Adrenal gland (tissue), 5 donors: ENCODE data around the gene GRIK1.

ENCODE experiments used
- POLR2A ChIP-seq, 2 donors: fragments of 450-650 bp; IDR thresholded peaks; one replicate each; pipeline ENCODE4 v1.6.1; 2017; ENCODE audit warnings: antibody characterized with exemption in 2 of 2, mild to moderate bottlenecking in 2 of 2, moderate library complexity in 1 of 2
- TF ChIP-seq, protein P1 (sequence below), 6 experiments: fragments of 450-650 bp in 4 of 6; fragments of 200-600 bp in 2 of 6; sonication (generic) in 1 of 6; IDR thresholded peaks; 1 replicate in 5 of 6; 2 replicates in 1 of 6; pipeline versions ENCODE4 v1.5.1 to v1.8.0; 2016 to 2021; ENCODE audit warnings: antibody characterized with exemption in 6 of 6, mild to moderate bottlenecking in 2 of 6, moderate library complexity in 1 of 6
- donor health status: DM: no; HTN: no; CAD: no.

DNA sequence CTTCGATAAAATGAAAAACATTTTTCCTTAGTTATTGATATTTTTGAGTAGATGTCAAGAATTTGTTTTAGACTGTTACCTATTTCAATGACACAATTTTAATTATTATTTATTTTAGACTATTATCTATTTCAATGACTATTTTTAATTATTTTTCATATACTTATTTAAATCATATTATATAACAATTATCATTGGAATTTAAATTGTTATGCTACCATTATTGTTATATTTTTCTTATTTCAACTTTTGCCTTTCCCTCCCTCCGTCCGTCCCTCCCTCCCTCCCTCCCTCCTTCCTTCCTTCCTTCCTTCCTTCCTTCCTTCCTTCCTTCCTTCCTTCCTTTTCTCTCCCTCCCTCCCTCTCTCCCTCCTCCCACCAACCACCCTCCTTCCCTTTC, 229.3 kb downstream of the GRIK1 start:
- no peak for TF ChIP-seq POLR2A (IDR thresholded peaks at IDR 0.05)
- TF ChIP-seq, protein P1, sequence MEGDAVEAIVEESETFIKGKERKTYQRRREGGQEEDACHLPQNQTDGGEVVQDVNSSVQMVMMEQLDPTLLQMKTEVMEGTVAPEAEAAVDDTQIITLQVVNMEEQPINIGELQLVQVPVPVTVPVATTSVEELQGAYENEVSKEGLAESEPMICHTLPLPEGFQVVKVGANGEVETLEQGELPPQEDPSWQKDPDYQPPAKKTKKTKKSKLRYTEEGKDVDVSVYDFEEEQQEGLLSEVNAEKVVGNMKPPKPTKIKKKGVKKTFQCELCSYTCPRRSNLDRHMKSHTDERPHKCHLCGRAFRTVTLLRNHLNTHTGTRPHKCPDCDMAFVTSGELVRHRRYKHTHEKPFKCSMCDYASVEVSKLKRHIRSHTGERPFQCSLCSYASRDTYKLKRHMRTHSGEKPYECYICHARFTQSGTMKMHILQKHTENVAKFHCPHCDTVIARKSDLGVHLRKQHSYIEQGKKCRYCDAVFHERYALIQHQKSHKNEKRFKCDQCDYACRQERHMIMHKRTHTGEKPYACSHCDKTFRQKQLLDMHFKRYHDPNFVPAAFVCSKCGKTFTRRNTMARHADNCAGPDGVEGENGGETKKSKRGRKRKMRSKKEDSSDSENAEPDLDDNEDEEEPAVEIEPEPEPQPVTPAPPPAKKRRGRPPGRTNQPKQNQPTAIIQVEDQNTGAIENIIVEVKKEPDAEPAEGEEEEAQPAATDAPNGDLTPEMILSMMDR (IDR thresholded peaks at IDR 0.05), result no peak
